Stromal cell of bone marrow (primary cell): ENCODE results near the gene HTR3A.

Experiments used
- DNase-seq: peaks from one replicate; pipeline ENCODE4 v3.0.0-alpha.2; 2012; ENCODE audit warnings: low read depth

Gene HTR3A

GRCh38 chr11:113979431-113979830 lies 4.5 kb downstream of the HTR3A start:
- DNase-seq: no peak

GRCh38 chr11:113980785-113981184 lies 5.9 kb downstream of the HTR3A start:
- no peak for DNase-seq

GRCh38 chr11:113982306-113982705 lies 7.4 kb downstream of the HTR3A start:
- no peak for DNase-seq

GRCh38 chr11:113984781-113985180 lies 9.9 kb downstream of the HTR3A start:
- no peak for DNase-seq

GRCh38 chr11:113985906-113986305 lies 11.0 kb downstream of the HTR3A start:
- no peak for DNase-seq

- DNase-seq: no peak
These were observed 11.6 kb downstream of the HTR3A start for GRCh38 chr11:113986351-113987140.

- no peak for DNase-seq
These were observed 14.5 kb downstream of the HTR3A start for GRCh38 chr11:113989381-113989780.

GRCh38 chr11:113989916-113990315 lies 15.0 kb downstream of the HTR3A start:
- no peak for DNase-seq

GRCh38 chr11:113991170-113991569 lies 16.3 kb downstream of the HTR3A start:
- DNase-seq: peak; percentile 5

GRCh38 chr11:113991718-113992458 lies 17.0 kb downstream of the HTR3A start:
- DNase-seq: no peak

- no peak for DNase-seq
These were observed 17.7 kb downstream of the HTR3A start for GRCh38 chr11:113992459-113993110.

GRCh38 chr11:113994077-113994954 lies 19.4 kb downstream of the HTR3A start:
- no peak for DNase-seq

- DNase-seq: no peak
These were observed 22.6 kb downstream of the HTR3A start for GRCh38 chr11:113997473-113997872.

GRCh38 chr11:113998574-113998973 lies 23.7 kb downstream of the HTR3A start:
- no peak for DNase-seq

- no peak for DNase-seq
These were observed 25.6 kb downstream of the HTR3A start for GRCh38 chr11:114000526-114000925.

GRCh38 chr11:114001416-114001815 lies 26.5 kb downstream of the HTR3A start:
- DNase-seq: no peak

- DNase-seq: no peak
These were observed 33.4 kb downstream of the HTR3A start for GRCh38 chr11:114008331-114008730.

- no peak for DNase-seq
These were observed 36.0 kb downstream of the HTR3A start for GRCh38 chr11:114010931-114011330.

GRCh38 chr11:114011443-114011842 lies 36.5 kb downstream of the HTR3A start:
- DNase-seq: no peak

- DNase-seq: no peak
These were observed 40.2 kb downstream of the HTR3A start for GRCh38 chr11:114015117-114015516.

- DNase-seq: no peak
These were observed 42.1 kb downstream of the HTR3A start for GRCh38 chr11:114016986-114017385.

- no peak for DNase-seq
These were observed 42.8 kb downstream of the HTR3A start for GRCh38 chr11:114017723-114018122.
